Mucosa of descending colon (tissue), 3 donors: ENCODE results near the gene JMJD8. TPM values are rescaled to one million over a fixed set of nuclear protein-coding genes. Genes with fewer than 3 reads are reported as not detected.

Experiments used
- ATAC-seq: fragments of 200-7000 bp; cut with Tn5 transposase; one replicate; pipeline ENCODE4 v1.9.1; 2020; ENCODE audit warnings: mild to moderate bottlenecking, moderate library complexity
- DNase-seq, 3 donors: peaks; one replicate each; pipeline ENCODE4 v3.0.0-alpha.2; 2020
- H3K36me3 ChIP-seq: fragments of 200-600 bp; one replicate; pipeline ENCODE4 v1.8.0; 2021; ENCODE audit warnings: low read depth, mild to moderate bottlenecking
- H3K4me1 ChIP-seq: fragments of 200-600 bp; one replicate; pipeline ENCODE4 v1.8.0; 2021; ENCODE audit warnings: low read depth, mild to moderate bottlenecking
- H3K4me3 ChIP-seq: fragments of 200-600 bp; one replicate; pipeline ENCODE4 v1.8.0; 2021; ENCODE audit warnings: mild to moderate bottlenecking
- H3K9me3 ChIP-seq: fragments of 200-600 bp; one replicate; pipeline ENCODE4 v1.8.0; 2021; ENCODE audit warnings: mild to moderate bottlenecking
- intact Hi-C, 2 donors: fragments of 100-400 bp; cut with DNase I in 1 of 2; cut with micrococcal nuclease in 1 of 2; formaldehyde crosslinking; loops; one replicate each; pipeline versions ENCODE4 v1.11.0 to v1.11.1; 2022; cut with DNase I, micrococcal nuclease
- total RNA-seq, 3 donors: library from RNA; stranded (reverse); fragmentation: NEBNext Ultra II Directional in 2 of 3; extraction: Animal tissue kit (Norgen Biotek cat#: 25700) in 2 of 3; gene quantifications; one replicate each; pipeline versions ENCODE4 v1.2.1 to v1.2.4, GENCODE V29; 2021 to 2023
- TF ChIP-seq, protein P1 (sequence below): fragments of 200-600 bp; IDR thresholded peaks from one replicate; pipeline ENCODE4 v1.8.0; 2022; ENCODE audit warnings: antibody characterized with exemption, mild to moderate bottlenecking
- donor health status: DM: no; HTN: no; CAD: no; lungs with moderate emphysema.
- donor health status: DM: no; HTN: no; CAD: no.
- donor health status: DM: no; HTN: yes; CAD: no.

The JMJD8 gene
- total RNA-seq, 3 donors from 2014 or later: 39.5 to 60.5 (median 46.9) TPM

DNA sequence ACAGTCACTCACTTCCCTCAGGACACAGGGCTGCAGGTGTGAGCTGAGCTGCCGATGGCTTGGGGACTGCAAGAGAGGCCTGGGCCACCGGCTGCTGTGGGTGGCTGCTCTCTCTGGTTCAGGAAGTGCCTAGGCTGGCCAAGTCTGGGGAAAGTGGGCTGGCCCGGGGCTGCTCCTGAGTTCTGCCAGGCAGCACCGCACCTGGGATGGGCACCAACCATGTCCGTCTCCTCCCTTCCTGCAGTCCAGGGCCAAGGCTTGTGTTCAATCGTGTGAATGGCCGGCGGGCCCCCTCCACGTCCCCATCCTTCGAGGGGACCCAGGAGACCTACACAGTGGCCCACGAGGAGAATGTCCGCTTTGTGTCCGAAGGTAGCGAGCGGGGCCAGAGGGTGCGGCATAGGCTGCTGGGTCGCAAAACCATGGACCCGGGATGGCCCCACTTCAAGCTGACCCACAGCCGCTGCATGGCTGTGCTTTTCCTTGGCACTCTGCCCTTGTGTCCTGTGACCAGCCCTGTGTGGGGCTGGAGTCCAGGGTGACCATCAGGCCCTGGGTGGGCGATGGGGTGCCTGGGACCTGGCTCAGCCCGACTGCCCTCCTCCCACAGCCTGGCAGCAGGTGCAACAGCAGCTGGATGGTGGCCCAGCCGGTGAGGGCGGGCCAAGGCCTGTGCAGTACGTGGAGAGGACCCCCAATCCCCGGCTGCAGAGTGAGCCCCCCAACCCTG lies 36.8 kb downstream of the JMJD8 start:
- peak; percentile 33 for ATAC-seq
- Histone ChIP-seq H3K4me1 (peaks cover 60% of the 10 kb centered on the region), H3K4me3 (no peak overlapping the region), H3K9me3 (no peaks in the 10 kb centered on the region), H3K36me3 (no peaks in the 10 kb centered on the region)
- intact Hi-C loops: no loop called here
- peak in 2 of 3 donors; percentile 54 to 64 for DNase-seq
- TF ChIP-seq, protein P1, sequence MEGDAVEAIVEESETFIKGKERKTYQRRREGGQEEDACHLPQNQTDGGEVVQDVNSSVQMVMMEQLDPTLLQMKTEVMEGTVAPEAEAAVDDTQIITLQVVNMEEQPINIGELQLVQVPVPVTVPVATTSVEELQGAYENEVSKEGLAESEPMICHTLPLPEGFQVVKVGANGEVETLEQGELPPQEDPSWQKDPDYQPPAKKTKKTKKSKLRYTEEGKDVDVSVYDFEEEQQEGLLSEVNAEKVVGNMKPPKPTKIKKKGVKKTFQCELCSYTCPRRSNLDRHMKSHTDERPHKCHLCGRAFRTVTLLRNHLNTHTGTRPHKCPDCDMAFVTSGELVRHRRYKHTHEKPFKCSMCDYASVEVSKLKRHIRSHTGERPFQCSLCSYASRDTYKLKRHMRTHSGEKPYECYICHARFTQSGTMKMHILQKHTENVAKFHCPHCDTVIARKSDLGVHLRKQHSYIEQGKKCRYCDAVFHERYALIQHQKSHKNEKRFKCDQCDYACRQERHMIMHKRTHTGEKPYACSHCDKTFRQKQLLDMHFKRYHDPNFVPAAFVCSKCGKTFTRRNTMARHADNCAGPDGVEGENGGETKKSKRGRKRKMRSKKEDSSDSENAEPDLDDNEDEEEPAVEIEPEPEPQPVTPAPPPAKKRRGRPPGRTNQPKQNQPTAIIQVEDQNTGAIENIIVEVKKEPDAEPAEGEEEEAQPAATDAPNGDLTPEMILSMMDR: no peak

DNA sequence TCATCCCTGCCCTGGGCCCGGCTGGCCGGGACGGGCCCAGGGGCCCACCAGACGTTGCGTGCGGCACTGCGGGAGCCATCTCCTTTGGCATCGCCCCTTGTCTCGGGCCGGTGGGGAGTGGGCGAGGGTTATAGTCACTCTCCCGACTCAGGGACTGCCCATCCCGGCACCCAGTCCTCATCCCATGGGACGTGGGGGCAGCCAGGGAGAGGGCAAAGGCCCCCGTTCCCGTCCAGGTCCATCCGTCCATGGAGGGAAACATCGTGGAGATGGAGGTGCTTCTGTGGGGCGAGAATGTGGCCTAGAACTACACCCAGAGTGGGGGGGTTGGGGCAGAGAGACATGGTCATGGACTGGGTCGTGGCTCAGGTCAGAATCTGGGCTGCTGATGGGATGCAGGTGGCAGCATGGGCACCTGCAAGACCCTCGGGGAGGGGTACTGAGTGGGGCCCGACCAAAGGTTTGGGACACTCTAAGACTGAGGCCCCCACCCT lies 37.4 kb downstream of the JMJD8 start:
- no peak overlapping the region for H3K4me3 ChIP-seq
- H3K36me3 ChIP-seq: peaks cover under 1% of the 10 kb centered on the region
- H3K9me3 ChIP-seq: no peaks in the 10 kb centered on the region
- TF ChIP-seq, protein P1: no peak
- H3K4me1 ChIP-seq: peaks cover 60% of the 10 kb centered on the region
- intact Hi-C loops: no loop called here
- no peak for ATAC-seq
- DNase-seq: no peak

DNA sequence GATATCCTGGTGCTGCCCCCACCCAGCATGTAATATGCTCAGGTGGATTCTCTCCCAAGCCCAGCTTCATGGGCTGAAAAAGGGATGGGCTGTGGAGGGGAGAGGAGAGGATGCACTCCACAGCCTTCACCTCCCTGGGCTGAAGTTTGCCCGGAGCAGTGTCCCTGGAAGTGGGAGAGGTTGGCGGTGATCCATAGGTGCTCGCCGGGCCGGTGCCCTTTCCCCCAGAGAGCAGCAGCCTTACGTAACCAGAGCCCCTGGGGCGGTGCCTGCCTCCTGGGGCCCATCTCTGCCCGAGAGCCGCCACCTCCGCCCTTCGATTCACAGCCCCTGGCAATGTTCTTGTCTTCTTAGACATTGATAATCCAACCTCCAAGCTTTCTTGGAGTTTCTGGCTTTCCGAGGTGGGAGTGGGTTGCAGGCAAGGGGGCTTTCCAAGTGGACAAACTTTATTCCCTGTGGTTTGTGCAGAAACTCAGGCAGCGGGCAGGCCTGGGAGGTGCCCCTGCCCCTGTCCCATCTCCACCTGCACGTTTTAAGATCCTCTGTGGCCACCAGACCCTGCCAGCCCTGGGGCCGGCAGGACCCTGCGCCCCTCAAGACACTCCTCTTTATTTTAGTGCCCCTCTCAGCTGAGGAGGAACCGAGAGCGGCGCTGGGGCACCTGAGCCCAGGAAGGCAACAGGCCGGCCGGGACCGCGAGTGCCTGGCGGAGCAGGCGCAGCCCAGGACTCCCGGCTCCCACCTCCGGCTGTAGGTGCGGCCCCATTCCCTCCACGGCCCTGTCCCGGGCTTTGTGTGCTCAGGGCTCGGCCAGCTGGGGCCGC lies 38.1 kb downstream of the JMJD8 start:
- H3K4me1 ChIP-seq: peaks cover 60% of the 10 kb centered on the region
- no peak overlapping the region for H3K4me3 ChIP-seq

DNA sequence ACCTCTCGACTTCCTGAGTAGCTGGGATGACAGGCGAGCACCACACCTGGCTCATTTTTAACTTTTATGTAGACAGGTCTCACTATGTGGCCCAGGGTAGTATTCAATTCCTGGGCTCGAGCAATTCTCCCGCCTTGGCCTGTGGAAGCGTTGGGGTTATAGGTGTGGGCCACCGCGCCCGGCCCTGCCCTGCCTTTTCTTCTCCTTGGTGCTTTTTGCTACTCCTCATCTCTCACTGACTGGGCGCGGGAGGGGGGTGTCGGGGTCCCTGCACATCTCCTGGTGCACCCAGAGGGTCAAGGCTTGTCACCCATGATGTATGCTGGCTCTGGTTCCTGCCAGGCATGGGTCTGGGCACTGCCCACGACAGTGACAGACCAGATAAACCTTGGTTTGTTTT lies 39.6 kb downstream of the JMJD8 start:
- DNase-seq: no peak
- Histone ChIP-seq H3K9me3 (no peaks in the 10 kb centered on the region), H3K4me1 (peaks cover 53% of the 10 kb centered on the region), H3K4me3 (no peak overlapping the region), H3K36me3 (peaks cover 3% of the 10 kb centered on the region)
- TF ChIP-seq, protein P1: no peak
- intact Hi-C loops: no loop called here
- no peak for ATAC-seq

More for the DNA sequence above, 38.1 kb downstream of the JMJD8 start:
- peaks cover 3% of the 10 kb centered on the region for H3K36me3 ChIP-seq
- ATAC-seq: peak; percentile 47
- DNase-seq: peak; percentile 57 to 89 (median 76)
- TF ChIP-seq, protein P1: no peak
- no peaks in the 10 kb centered on the region for H3K9me3 ChIP-seq
- intact Hi-C loops: no loop called here

DNA sequence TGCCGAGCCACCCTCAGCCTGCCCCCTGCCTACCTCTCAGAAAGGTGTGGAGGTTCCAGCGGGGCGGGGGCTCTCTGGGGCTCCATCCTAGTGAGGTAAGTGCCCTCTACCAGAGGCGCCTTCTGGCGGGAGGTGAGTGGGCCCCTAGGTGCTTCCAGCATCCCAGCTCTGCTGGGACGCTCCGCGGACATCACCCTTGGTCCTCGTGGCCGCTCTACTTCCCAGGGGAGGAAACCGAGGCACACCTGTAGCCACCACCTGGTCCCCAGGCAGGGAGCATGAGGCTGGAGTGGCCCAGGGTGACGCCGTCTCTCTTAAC lies 41.1 kb downstream of the JMJD8 start:
- no peak overlapping the region for H3K4me3 ChIP-seq
- intact Hi-C loops: no loop called here
- TF ChIP-seq, protein P1: no peak
- H3K9me3 ChIP-seq: no peaks in the 10 kb centered on the region
- peaks cover 47% of the 10 kb centered on the region for H3K4me1 ChIP-seq
- DNase-seq (peak in 1 of 3 donors; percentile 37), ATAC-seq (no peak)
- H3K36me3 ChIP-seq: peaks cover 3% of the 10 kb centered on the region
